DMS 273 (cell line): Measurements from ENCODE around the gene VPS8.
"Not testable (repeated sequence)": the region's sequence is repeated elsewhere in the genome, so short reads cannot be mapped to it uniquely, and the experiment has no call there.

ENCODE experiments used
- DNase-seq: peaks from one replicate; lab custom pipeline; 2025; ENCODE audit not compliant: unreplicated experiment; lab: John Stamatoyannopoulos, UW

The VPS8 gene

DNA sequence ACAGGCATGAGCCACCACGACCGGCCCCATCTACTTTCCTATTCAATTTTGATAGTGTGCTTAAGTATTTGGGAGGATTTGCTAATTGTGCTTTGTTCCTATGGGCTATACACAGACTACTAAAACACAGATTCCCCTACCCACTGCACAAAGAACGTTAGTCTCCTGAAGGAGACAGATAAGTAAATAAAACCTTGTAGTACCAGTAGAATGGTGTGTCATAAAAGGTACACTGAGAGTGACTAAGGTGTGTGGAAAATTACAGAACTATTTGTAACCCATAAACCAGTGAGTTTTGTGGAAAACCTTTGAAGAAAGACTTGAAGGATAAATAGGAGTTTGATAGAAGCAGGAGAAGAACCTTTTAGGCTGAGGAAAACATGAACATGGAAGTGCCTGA is 158.2 kb downstream of the VPS8 start:
- no peak for DNase-seq

DNA sequence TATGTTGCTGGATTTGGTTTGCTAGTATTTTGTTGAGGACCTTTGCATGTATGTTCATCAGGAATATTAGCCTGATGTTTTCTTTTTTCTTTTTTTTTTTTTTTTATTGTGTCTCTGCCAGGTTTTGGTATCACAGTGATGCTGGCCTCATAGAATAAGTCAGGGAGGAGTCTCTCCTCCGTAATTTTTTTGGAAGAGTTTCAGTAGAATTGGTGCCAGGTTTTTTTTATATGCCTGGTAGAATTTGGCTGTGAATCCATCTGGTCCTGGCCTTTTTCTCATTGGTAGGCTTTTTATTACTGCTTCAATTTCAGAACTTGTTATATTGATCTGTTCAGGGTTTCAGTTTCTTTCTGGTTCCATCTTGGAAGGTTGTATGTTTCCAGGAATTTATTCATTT is 165.8 kb downstream of the VPS8 start:
- DNase-seq: peak; percentile 18

DNA sequence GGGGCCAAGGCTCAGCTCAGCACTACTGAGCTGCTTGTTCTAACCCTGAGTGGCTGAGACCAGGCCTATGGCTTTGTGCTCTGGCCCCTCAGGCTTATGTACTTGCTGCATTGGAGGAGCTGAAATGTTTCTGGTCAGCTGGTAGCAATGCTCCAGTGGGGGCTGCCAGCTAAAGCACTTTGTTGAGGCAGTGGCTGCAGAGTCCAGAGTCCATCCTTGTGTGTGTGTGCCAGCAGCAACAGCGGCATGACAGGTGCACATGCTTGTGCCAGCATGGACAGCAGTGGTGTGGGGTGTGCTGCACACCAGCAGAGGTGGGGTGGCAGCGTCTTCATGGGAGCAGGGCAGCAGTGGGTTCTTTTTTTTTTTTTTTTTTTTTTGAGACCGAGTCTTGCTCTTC is 169.1 kb downstream of the VPS8 start:
- DNase-seq: no peak

DNA sequence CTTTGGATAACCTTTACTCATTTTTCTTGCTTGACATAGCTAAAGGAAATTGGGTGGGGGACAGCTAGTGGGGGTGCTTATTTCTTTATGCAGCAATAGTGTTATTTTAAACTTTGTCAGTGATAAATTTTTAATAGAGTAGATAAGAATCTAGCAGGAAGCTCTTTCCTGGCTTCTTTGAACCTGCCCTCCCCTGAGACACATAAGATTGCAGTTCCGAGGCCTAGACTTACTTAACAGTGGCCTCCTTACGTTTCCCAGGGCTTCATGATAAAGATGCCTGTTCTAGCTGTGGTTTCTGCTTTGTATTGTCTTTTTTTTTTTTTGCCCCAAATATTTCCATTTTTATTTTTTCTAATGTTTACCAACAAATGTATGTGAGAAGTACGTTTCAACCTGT is 170.1 kb downstream of the VPS8 start:
- no peak for DNase-seq

DNA sequence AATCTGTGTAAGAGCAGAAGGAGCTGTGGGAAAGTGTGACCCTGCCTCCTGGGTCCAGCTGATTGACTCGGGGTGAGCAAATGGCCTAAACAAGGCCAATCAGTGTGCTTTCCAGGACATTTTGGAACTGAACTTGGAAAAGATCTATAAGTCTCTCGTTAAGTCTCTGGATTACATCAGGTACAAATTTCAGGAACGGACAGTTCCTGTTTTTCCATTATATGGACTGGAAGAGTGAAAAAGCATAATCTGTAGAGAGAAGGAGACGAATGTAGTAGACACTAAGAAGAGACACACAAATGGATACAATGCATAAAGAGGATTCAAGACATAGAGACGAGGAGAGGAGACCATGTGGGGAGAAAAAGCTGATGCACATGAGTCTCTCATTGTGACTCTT is 173.6 kb downstream of the VPS8 start:
- DNase-seq: no peak

DNA sequence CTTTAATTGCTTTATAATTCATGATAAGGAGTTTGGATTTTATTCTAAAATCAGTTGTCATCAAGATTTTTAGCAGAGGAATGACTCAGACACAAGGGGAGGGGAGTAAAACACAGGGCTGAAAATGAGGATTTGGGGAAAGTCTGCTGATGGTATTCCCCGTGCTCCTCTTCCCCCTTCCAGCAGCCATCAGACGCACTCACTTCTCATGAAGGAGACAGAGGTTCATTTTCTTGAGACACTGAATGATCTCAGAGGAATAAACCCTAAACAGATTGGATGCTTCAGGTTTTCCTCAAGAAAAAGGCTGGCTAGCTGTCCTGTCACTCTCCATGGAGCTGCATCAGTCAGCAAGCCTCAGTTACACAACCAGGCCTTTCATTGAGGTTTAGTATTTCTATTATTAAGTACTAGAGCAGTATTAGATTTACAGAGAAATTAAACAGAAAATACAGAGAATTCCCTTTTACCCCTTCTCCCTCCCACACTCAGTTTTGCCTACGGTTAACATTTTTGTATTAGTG is 174.5 kb downstream of the VPS8 start:
- no peak for DNase-seq

DNA sequence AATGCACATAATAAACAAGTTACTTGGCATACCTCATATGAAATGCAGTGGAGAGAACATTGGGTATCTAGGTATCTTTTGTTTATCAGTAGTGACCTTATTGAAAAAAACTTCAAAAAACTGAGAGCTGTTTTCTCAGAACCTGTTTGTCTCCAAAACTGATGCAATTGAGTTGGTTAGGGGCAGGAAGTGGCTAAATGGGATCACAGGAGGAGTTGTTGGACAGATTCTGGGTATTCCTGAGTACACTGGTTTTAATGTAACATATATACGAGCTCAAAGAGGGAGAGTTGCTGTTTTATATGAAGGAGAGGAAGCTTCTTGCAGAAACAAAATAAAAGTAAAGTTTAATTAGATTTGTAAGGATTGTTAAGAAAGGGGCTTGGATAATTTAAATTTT is 181.4 kb downstream of the VPS8 start:
- DNase-seq: no peak

DNA sequence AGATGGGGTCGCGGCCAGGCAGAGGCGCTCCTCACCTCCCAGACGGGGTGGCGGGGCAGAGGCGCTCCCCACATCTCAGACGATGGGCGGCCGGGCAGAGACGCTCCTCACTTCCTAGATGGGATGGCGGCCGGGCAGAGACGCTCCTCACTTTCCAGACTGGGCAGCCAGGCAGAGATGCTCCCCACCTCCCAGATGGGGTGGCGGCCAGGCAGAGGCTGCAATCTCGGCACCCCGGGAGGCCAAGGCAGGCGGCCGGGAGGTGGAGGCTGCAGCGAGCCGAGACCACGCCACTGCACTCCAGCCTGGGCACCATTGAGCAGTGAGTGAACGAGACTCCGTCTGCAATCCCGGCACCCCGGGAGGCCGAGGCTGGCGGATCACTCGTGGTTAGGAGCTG is 191.9 kb downstream of the VPS8 start:
- not testable (repeated sequence) for DNase-seq

DNA sequence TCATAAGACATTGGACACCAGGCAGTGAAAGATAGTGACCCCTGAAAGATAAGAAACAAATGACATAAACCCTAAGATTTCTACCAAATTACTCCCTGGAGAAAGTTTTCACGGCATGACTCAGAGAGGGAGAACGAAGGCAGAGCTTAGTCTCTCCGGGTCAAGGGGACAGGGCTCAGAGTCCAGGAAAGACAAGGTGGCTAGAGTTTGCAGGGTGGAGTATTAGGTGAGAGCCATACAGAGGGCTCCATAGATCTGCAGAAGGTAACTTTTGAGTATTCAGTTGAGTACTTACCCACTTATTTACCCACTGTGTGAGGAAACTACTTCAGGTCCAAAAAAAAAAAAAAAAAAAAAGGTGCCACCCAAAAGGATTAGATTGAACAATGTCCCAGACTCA is 197.7 kb downstream of the VPS8 start:
- DNase-seq: no peak

DNA sequence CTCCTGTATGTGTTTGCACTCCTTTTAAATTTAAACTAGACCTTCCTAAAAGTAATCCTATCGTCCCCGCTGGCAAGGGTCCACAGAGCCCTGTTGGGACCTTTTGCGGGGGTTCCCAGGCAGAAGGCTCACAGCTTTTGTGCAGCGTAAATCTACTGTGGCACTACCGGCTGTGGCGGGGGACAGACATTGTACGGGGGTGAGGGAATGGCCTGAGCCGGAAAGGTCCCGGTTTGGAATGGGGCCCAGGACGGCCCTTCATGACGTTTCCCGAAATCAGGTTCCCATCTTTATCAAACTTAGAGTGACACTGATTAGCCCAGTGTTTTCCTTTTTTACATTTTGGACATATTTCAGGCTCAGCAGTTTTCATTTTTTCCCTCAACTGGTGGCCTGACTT is 205.6 kb downstream of the VPS8 start:
- not testable (repeated sequence) for DNase-seq

DNA sequence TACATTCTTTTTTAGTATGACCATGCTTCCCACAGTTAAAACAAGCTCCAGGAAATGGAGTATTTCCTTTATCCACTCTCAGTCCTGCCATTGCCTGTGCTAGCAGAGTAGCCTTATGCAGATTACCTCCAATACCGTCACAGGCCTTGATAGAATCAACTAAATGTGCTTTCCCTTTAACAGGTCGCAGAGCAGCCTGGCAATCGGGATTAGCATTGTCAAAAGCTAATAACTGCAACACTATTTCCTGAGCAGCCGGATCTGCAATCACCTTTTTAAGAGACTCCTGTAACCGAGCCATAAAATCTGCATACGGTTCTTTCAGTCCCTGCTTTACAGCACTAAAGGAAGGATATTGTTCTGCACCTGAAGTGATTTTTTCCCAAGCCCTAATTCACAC is 206.0 kb downstream of the VPS8 start:
- DNase-seq: not testable (repeated sequence)

DNA sequence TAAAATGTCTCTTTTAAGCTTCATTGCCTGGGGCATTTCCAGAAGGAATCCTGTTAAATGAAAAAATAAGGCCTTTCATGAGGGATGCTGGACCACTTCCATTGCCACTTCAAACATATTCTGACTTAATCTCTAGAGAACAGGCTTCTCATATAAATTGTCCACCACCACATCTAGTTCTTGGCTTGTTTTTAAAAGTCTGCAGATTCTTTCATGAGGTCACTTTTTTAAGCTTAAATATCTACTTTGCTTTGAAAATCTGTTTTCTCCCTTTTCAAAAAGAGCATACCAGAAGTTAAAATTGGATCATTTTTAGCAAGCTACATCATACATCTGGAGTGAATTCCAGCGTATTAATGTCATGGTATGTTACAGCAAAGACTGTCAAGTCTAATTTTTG is 209.3 kb downstream of the VPS8 start:
- DNase-seq: no peak

DNA sequence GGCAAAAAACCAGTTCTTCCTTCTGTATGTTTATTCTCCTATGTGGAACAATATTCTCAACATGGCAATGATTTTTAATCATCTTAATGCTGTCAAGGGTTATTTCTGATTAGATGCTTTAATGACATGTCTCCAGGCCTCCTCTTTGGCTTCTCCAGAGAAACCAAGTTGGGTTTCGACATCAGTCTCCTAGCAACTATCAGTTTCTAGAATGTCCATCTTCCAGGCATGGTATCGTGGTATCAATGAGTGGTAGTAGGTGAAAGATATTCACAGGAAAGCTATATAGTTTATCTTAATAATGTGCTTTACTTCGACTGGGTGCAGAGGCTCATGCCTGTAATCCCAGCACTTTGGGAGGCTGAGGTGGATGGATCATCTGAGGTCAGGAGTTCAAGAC is 212.4 kb downstream of the VPS8 start:
- DNase-seq: no peak

DNA sequence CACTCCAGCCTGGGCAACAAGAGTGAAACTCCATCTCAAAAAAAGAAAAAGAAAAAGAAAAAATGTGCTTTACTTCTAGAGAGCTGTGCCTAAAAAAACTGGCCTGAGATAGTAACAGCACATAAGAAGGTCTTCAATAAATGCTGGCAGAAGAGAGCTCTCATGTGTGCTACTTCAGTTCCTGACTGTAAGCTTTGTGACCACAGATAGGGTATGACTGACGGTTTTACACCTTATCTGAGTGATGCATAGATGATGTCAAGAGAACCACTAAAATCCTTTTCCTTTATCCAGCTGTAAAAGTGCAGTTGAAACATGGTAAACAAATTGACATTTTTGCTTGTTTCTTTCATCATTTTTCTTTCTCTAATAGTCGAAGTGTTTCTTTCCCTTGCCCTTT is 213.0 kb downstream of the VPS8 start:
- no peak for DNase-seq

DNA sequence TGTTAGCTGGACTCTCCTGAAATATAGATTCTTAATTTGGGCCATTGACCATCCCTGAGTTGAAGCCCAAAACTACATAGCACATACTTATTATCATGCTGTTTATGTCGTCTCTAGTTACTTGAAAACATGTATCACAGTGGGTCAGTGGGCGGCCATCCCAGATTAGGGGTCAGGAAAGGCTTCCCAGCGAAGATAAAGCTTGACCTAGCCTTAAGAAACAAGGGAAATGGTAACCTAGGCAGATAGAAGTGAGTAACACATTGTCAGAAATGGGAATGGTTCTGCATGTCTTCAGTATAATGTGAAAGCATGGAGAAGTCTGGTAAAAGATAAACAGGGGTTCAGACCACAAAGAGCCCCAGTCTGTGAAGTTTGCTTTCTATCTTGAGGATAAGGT is 216.2 kb downstream of the VPS8 start:
- no peak for DNase-seq

DNA sequence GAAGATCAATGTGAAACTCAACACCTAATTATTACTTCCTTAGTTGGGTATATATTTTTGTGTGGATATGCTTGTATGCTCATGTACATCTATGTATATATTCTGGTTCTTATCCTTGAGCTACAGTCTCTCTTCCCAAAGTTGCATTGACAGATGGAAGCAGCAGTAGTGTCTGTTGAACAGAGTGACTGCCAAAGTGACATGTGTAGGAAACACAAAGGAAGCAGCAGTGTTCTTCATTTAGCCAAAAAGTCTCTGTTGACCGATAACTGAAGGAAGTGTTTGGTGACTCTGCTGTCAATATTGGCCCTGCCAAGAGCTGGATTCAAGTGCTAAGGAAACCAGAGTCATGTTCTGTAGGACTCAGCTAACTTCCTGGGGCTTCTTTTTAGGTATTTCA is 217.1 kb downstream of the VPS8 start:
- DNase-seq: no peak

DNA sequence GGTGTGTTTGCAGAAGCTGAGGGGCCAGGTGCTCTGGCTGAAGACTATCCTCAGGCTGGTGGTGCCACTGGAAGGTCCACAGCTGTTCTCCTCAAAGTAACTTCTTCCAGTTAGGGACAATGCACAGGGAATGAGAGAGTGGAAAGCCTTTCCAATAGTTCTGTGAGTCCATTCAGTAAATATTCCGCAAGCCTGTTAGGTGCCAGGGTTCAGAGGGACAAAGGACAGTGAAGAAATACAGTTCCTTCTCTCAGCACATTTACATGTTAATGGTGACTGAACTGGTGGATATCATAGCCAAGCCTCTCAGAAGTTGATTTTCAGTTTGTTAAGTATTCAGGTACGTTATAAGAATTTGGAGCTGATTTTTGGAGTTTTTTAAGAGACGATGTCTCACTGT is 218.4 kb downstream of the VPS8 start:
- no peak for DNase-seq

DNA sequence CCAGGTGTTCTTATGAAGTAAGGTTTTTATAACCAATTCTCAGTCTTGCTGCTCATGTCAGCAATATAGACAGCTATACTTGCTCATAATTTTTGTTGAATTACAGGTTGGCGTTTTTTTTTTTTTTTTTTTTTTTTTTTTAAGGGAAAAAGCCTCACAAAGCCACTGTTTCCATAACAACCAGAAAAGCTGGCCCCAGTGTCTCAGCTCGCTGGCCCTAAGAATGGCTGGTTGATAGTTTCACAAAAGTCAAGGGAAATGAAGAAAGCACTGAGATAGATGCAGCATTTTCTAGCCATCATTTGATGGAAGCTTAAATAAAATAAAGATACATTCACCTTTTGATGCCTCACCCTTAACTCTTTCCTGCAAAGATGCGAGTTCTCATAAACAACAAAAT is 219.0 kb downstream of the VPS8 start:
- DNase-seq: no peak

DNA sequence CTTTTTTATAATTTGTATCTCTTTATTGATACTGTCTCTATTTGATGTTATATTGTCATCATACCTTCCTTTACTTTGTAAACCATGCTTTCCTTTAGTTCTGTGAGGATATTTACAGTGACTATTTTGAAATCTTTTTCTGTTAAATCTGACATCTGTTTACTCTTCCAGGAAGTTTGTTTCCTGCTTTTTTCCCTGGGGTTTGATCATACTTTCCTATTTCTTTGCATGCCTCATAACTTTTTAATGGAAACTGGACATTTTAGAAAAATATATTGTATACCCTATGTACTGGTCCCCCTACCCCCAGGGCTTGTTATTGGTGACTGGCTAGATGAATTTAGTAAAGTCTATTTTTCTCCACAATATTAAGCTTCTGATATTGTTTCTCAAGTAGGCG is 225.8 kb downstream of the VPS8 start:
- DNase-seq: no peak

DNA sequence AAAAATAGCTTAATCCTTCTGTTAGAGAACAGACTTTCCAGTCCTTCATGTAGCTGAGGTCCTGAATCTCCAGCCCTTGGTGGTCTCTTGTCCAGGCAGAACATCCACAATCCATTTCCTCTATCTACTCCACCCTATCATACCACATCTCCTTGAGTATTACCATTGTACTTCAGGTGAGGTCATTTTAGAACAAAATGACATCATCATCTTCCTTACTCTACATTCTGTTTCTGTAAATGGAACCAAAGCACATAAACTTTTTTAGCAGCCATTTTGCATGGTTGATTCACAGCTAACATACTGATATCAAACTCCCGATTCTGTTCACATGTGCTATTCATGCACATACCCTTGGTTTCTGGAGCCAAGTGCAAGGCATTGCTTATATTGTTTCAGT is 228.5 kb downstream of the VPS8 start:
- no peak for DNase-seq

DNA sequence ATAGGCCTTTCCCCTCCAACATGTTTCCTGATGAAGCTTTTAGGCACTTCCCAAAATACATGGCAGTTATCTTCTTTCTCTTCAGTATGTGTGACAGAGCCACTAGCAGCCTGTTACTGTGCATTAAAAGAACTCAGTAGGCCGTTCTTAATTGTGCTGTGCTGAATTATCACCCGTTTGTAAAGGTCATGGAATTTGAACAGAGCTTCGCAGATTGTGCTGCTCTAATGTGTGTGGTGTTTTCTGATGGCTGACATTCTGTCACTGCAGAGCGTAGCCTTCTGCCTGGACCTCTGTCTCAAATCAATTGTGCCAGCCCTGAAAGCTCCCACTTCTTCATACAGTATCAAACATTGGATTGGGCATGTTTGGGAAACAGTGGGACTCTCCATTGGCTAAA is 229.6 kb downstream of the VPS8 start:
- no peak for DNase-seq

DNA sequence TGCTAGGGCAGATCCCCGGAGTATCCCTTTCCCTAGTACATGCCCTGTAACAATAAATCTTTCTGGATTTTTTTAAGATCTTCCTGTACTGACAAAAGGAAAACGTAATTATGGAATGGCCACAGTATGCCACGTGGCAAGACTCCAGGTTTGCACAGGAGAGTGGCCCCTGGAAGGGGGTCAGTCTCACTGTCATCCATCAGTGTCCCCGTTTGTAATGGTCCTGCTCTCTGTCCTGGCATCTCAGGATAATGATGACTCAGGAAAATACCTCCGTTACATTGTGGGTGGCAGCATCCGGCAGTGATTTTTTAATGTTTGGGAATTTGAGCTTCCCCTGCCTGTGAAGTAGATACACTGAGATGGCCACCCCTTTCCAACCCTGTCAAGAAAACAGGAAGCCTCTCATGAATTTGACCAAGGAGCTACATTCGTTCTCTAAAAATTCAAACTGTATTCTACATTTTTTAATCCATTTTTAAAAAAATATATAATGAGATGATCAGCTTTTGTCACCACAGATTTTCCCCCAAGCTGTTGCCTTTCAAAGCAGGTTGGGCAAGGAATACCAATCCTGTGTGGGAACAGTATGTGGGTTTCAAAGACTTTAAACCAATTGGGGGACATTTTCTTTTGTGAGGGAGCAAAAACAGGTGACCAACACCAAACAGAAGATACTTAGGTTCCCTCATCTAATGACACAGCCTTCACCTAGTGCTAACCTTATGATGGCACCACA is 230.5 kb downstream of the VPS8 start:
- no peak for DNase-seq

DNA sequence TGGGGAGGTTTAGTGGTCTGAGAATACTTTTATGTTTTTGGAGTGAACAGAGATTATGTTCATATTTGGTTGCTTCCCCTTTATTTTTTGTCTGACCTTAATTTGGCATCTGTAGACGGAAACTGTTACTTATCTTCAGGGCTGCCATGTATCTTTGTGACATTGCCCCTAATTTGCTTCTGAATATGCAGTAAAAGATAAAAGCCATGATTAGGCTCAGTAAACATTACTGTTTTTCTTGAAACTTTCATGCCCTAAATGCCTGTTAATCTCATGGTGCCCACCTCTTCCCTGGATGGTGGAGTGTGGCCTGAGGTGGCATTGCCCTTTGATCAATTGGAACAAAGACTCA is 234.2 kb downstream of the VPS8 start:
- DNase-seq: no peak
